ENCODE data around the gene CHMP4B.

- TF ChIP-seq POLR2AphosphoS5 (IDR thresholded peaks at IDR 0.05) (no peak), POLR2A (IDR thresholded peaks at IDR 0.05) (no peak), CTCF (IDR thresholded peaks at IDR 0.05) (no peak)
These were observed 55.4 kb downstream of the CHMP4B start for GRCh38 chr20:33866398-33867100.
